ENCODE results near the gene SAMSN1. TPM values are rescaled to one million over a fixed set of nuclear protein-coding genes. Genes with fewer than 3 reads are reported as not detected.
"Not testable (repeated sequence)": the region's sequence is repeated elsewhere in the genome, so short reads cannot be mapped to it uniquely, and the experiment has no call there.

SAMSN1 gene
- polyA plus RNA-seq, 1 of the 3 experiments (the other 2 are of a cell fraction), result not detected

DNA sequence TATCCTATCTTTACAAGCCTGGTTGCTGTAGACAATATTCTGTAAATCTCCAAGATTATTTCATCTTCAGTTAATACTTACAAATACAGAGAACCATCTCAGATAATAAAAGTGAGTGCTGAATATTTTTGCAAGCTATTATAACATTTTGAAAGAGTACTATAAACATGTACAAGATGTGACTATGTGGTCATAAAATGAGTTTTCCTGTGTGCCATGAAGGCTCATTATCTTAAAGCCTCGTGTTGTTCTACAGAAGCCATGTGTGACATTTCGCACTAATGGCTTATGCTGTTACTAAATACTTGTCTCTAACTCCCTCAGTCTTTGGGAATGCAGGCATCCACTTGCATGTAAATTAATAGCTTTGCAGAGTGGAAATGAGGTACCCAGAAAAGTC lies 48.3 kb downstream of the SAMSN1 start:
- Histone ChIP-seq H3K36me3 (replicated peaks in 1 of 2; ENCODE audit: control insufficient read depth in 1 of 2, insufficient read depth in 2 of 2, low read length in 1 of 2) (no peaks in the 10 kb centered on the region), H3K79me2 (ENCODE audit: insufficient read depth) (no peaks in the 10 kb centered on the region), H3K27ac (ENCODE audit: low read depth in 2 of 2, low read length in 1 of 2) (no peak overlapping the region), H4K20me1 (ENCODE audit: insufficient read depth) (no peaks in the 10 kb centered on the region), H3K9ac (no peak overlapping the region), H2AFZ (ENCODE audit: low read depth) (no peak overlapping the region), H3K9me3 (no peaks in the 10 kb centered on the region), H3K27me3 (ENCODE audit: insufficient read depth) (no peaks in the 10 kb centered on the region), H3F3A (replicated peaks; ENCODE audit: insufficient read depth) (no peaks in the 10 kb centered on the region), H3K9me2 (no peaks in the 10 kb centered on the region), H3K4me1 (ENCODE audit: control insufficient read depth in 1 of 2, insufficient read depth in 2 of 2, low read depth in 1 of 2, low read length in 1 of 2) (no peaks in the 10 kb centered on the region), H3K4me2 (no peak overlapping the region), H3K4me3 (ENCODE audit: low read depth in 2 of 2, low read length in 1 of 2) (no peak overlapping the region)
- TF ChIP-seq TCF12 (IDR thresholded peaks at IDR 0.05) (no peak), YY1 (IDR thresholded peaks at IDR 0.05; ENCODE audit: low read depth) (no peak)
- POLR2A ChIA-PET, result no interaction called here
- CTCF ChIA-PET, result no interaction called here
- DNase-seq, result no peak
- 17% methylated on average over 2 of the region's 2 CpGs for WGBS (ENCODE audit: low lambda C conversion rate)

DNA sequence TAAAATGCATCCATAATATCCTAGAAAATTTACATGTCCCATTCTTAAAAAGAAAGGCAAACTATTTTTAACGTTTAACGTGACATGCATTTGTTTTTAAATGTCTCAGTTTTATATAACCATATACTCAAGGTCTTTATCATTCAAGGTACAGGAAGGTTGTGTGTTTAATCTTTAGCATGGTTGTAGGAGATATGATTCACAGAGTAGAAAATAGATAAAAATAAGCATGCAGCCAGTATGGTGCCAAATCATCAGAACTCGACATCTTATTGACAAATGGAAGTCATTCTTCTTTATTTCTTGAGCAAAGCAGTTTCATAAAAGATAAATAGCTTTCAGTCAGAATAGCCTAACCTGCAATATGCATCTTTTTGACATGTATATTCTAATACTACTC lies 51.0 kb downstream of the SAMSN1 start:
- Histone ChIP-seq H3K36me3 (replicated peaks in 1 of 2; ENCODE audit: control insufficient read depth in 1 of 2, insufficient read depth in 2 of 2, low read length in 1 of 2) (no peaks in the 10 kb centered on the region), H3K79me2 (ENCODE audit: insufficient read depth) (no peaks in the 10 kb centered on the region), H3K27me3 (ENCODE audit: insufficient read depth) (no peaks in the 10 kb centered on the region), H3K4me1 (ENCODE audit: control insufficient read depth in 1 of 2, insufficient read depth in 2 of 2, low read depth in 1 of 2, low read length in 1 of 2) (no peaks in the 10 kb centered on the region), H2AFZ (ENCODE audit: low read depth) (no peak overlapping the region), H3K4me3 (ENCODE audit: low read depth in 2 of 2, low read length in 1 of 2) (no peak overlapping the region), H3K4me2 (no peak overlapping the region), H3K9me2 (no peaks in the 10 kb centered on the region), H3K9ac (no peak overlapping the region), H4K20me1 (ENCODE audit: insufficient read depth) (no peaks in the 10 kb centered on the region), H3F3A (replicated peaks; ENCODE audit: insufficient read depth) (no peaks in the 10 kb centered on the region), H3K27ac (ENCODE audit: low read depth in 2 of 2, low read length in 1 of 2) (no peak overlapping the region), H3K9me3 (no peaks in the 10 kb centered on the region)
- TF ChIP-seq, protein P1, sequence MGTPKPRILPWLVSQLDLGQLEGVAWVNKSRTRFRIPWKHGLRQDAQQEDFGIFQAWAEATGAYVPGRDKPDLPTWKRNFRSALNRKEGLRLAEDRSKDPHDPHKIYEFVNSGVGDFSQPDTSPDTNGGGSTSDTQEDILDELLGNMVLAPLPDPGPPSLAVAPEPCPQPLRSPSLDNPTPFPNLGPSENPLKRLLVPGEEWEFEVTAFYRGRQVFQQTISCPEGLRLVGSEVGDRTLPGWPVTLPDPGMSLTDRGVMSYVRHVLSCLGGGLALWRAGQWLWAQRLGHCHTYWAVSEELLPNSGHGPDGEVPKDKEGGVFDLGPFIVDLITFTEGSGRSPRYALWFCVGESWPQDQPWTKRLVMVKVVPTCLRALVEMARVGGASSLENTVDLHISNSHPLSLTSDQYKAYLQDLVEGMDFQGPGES (IDR thresholded peaks at IDR 0.05; ENCODE audit: low read depth, low read length), result no peak
- no peak for DNase-seq
- WGBS (ENCODE audit: low lambda C conversion rate), result 2% methylated on average over 3 of the region's 3 CpGs
- ChIA-PET POLR2A (no interaction called here), CTCF (interaction anchor here (1.5 kb wide), 1 partner anchor 9 kb away, joined by 3 read pairs; no protein-coding TSS in a partner anchor)

- not testable (repeated sequence) for H3K9me3 ChIP-seq; H3F3A ChIP-seq (replicated peaks; ENCODE audit: insufficient read depth)
Measured at GRCh38 chr21:14494181-14494580, 51.9 kb downstream of the SAMSN1 start.

DNA sequence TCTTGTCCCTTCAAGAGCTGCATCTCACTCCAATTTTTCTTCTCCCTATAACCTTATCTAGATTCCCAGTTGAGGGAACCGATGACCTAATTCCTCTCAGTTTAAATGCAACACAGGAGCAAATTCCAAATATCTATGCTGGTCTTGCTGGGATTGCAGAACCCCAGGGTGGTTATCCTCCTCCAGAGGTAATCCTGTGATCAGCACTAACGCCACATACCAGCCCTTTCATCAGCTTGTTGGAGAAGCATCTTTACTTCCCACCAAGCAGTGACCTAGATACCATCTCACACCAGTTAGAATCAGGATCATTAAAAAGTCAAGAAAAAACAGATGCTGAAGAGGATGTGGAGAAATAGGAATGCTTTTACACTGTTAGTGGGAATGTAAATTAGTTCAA lies 52.4 kb downstream of the SAMSN1 start:
- Histone ChIP-seq H3K4me1 (ENCODE audit: control insufficient read depth in 1 of 2, insufficient read depth in 2 of 2, low read depth in 1 of 2, low read length in 1 of 2) (no peaks in the 10 kb centered on the region), H3K4me3 (ENCODE audit: low read depth in 2 of 2, low read length in 1 of 2) (no peak overlapping the region), H4K20me1 (ENCODE audit: insufficient read depth) (no peaks in the 10 kb centered on the region), H3K9me2 (no peaks in the 10 kb centered on the region), H3K9me3 (no peaks in the 10 kb centered on the region), H3K27ac (ENCODE audit: low read depth in 2 of 2, low read length in 1 of 2) (no peak overlapping the region), H3K79me2 (ENCODE audit: insufficient read depth) (no peaks in the 10 kb centered on the region), H3K36me3 (replicated peaks in 1 of 2; ENCODE audit: control insufficient read depth in 1 of 2, insufficient read depth in 2 of 2, low read length in 1 of 2) (no peaks in the 10 kb centered on the region), H3F3A (replicated peaks; ENCODE audit: insufficient read depth) (no peaks in the 10 kb centered on the region), H2AFZ (ENCODE audit: low read depth) (no peak overlapping the region), H3K27me3 (ENCODE audit: insufficient read depth) (no peaks in the 10 kb centered on the region), H3K4me2 (no peak overlapping the region), H3K9ac (no peak overlapping the region)
- POLR2A ChIA-PET, result no interaction called here
- no peak for DNase-seq
- WGBS (ENCODE audit: low lambda C conversion rate), result 0% methylated on average over 2 of the region's 2 CpGs
- CTCF ChIA-PET, result no interaction called here
- TF ChIP-seq, protein P2, sequence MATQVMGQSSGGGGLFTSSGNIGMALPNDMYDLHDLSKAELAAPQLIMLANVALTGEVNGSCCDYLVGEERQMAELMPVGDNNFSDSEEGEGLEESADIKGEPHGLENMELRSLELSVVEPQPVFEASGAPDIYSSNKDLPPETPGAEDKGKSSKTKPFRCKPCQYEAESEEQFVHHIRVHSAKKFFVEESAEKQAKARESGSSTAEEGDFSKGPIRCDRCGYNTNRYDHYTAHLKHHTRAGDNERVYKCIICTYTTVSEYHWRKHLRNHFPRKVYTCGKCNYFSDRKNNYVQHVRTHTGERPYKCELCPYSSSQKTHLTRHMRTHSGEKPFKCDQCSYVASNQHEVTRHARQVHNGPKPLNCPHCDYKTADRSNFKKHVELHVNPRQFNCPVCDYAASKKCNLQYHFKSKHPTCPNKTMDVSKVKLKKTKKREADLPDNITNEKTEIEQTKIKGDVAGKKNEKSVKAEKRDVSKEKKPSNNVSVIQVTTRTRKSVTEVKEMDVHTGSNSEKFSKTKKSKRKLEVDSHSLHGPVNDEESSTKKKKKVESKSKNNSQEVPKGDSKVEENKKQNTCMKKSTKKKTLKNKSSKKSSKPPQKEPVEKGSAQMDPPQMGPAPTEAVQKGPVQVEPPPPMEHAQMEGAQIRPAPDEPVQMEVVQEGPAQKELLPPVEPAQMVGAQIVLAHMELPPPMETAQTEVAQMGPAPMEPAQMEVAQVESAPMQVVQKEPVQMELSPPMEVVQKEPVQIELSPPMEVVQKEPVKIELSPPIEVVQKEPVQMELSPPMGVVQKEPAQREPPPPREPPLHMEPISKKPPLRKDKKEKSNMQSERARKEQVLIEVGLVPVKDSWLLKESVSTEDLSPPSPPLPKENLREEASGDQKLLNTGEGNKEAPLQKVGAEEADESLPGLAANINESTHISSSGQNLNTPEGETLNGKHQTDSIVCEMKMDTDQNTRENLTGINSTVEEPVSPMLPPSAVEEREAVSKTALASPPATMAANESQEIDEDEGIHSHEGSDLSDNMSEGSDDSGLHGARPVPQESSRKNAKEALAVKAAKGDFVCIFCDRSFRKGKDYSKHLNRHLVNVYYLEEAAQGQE (IDR thresholded peaks at IDR 0.05; ENCODE audit: low read depth, low read length), result no peak
- no peak for TF ChIP-seq CHD2 (IDR thresholded peaks at IDR 0.05; ENCODE audit: low read length, partially characterized antibody)
- no peak for TF ChIP-seq SIN3A (IDR thresholded peaks at IDR 0.05; ENCODE audit: borderline replicate concordance, low read depth, low read length)
- TF ChIP-seq SMC3 (IDR thresholded peaks at IDR 0.05; ENCODE audit: low read depth, low read length), result no peak
- no peak for TF ChIP-seq FOXJ3 (CRISPR knock-in tag; IDR thresholded peaks at IDR 0.05)
- no peak for TF ChIP-seq EZH2phosphoT487 (IDR thresholded peaks at IDR 0.05; ENCODE audit: borderline replicate concordance, low read depth)
- no peak for TF ChIP-seq TCF12 (IDR thresholded peaks at IDR 0.05)
- TF ChIP-seq YY1 (IDR thresholded peaks at IDR 0.05; ENCODE audit: low read depth), result no peak
- TF ChIP-seq MXI1 (IDR thresholded peaks at IDR 0.05; ENCODE audit: low read depth, low read length), result no peak
- TF ChIP-seq MEF2A (IDR thresholded peaks at IDR 0.05; ENCODE audit: borderline replicate concordance, low read depth), result no peak
- TF ChIP-seq FOSL2 (IDR thresholded peaks at IDR 0.05; ENCODE audit: borderline replicate concordance, low read depth), result no peak
- TF ChIP-seq NRF1 (IDR thresholded peaks at IDR 0.05; ENCODE audit: low read depth, low read length), result no peak

More at GRCh38 chr21:14494181-14494580, 51.9 kb downstream of the SAMSN1 start:
- H3K4me3 ChIP-seq (ENCODE audit: low read depth in 2 of 2, low read length in 1 of 2); H3K4me1 ChIP-seq (ENCODE audit: control insufficient read depth in 1 of 2, insufficient read depth in 2 of 2, low read depth in 1 of 2, low read length in 1 of 2); H4K20me1 ChIP-seq (ENCODE audit: insufficient read depth); H3K27me3 ChIP-seq (ENCODE audit: insufficient read depth); H3K36me3 ChIP-seq (replicated peaks in 1 of 2; ENCODE audit: control insufficient read depth in 1 of 2, insufficient read depth in 2 of 2, low read length in 1 of 2); CTCF ChIA-PET; H2AFZ ChIP-seq (ENCODE audit: low read depth); H3K27ac ChIP-seq (ENCODE audit: low read depth in 2 of 2, low read length in 1 of 2); POLR2A ChIA-PET; H3K9ac ChIP-seq; H3K9me2 ChIP-seq; H3K4me2 ChIP-seq; H3K79me2 ChIP-seq (ENCODE audit: insufficient read depth); DNase-seq: not testable (repeated sequence)
- 7% methylated on average over 1 of the region's 1 CpG for WGBS (ENCODE audit: low lambda C conversion rate)

All from SK-N-SH (cell line).